ENCODE results near the gene PGAP1.

DNA sequence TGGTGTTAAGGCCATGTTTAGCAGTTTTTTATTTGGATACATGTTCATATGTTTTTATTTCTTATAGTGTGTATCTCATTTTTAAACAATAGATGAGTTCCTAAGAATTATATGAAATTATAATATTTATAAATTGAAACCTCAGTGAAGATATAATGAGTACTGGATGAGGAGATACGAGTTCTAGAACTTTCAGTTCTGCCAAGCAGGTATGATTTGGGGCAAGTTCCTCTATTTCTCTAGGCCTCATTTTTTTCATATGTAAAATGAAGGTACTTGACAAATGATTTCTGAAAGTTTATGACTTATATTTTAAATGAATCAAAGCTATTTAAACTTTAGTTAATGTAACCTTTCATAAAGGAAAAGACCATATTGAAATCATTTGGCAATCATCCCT, 8.2 kb upstream of the PGAP1 start:
- TF ChIP-seq, protein P1, sequence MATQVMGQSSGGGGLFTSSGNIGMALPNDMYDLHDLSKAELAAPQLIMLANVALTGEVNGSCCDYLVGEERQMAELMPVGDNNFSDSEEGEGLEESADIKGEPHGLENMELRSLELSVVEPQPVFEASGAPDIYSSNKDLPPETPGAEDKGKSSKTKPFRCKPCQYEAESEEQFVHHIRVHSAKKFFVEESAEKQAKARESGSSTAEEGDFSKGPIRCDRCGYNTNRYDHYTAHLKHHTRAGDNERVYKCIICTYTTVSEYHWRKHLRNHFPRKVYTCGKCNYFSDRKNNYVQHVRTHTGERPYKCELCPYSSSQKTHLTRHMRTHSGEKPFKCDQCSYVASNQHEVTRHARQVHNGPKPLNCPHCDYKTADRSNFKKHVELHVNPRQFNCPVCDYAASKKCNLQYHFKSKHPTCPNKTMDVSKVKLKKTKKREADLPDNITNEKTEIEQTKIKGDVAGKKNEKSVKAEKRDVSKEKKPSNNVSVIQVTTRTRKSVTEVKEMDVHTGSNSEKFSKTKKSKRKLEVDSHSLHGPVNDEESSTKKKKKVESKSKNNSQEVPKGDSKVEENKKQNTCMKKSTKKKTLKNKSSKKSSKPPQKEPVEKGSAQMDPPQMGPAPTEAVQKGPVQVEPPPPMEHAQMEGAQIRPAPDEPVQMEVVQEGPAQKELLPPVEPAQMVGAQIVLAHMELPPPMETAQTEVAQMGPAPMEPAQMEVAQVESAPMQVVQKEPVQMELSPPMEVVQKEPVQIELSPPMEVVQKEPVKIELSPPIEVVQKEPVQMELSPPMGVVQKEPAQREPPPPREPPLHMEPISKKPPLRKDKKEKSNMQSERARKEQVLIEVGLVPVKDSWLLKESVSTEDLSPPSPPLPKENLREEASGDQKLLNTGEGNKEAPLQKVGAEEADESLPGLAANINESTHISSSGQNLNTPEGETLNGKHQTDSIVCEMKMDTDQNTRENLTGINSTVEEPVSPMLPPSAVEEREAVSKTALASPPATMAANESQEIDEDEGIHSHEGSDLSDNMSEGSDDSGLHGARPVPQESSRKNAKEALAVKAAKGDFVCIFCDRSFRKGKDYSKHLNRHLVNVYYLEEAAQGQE (IDR thresholded peaks at IDR 0.05; ENCODE audit: insufficient read depth in 1 of 2, low read depth in 2 of 2, low read length in 1 of 2): no peak
- TF ChIP-seq, protein P2, sequence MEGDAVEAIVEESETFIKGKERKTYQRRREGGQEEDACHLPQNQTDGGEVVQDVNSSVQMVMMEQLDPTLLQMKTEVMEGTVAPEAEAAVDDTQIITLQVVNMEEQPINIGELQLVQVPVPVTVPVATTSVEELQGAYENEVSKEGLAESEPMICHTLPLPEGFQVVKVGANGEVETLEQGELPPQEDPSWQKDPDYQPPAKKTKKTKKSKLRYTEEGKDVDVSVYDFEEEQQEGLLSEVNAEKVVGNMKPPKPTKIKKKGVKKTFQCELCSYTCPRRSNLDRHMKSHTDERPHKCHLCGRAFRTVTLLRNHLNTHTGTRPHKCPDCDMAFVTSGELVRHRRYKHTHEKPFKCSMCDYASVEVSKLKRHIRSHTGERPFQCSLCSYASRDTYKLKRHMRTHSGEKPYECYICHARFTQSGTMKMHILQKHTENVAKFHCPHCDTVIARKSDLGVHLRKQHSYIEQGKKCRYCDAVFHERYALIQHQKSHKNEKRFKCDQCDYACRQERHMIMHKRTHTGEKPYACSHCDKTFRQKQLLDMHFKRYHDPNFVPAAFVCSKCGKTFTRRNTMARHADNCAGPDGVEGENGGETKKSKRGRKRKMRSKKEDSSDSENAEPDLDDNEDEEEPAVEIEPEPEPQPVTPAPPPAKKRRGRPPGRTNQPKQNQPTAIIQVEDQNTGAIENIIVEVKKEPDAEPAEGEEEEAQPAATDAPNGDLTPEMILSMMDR (IDR thresholded peaks at IDR 0.05): no peak
- TF ChIP-seq TCF7L2 (IDR thresholded peaks at IDR 0.05; ENCODE audit: low read depth, low read length) (no peak), SIN3A (IDR thresholded peaks at IDR 0.05; ENCODE audit: borderline replicate concordance, insufficient read depth, low read depth, low read length) (no peak)
